CD4-positive, alpha-beta memory T cell (primary cell): ENCODE measurements around the gene EIF2S2. TPM values are rescaled to one million over a fixed set of nuclear protein-coding genes. Genes with fewer than 3 reads are reported as not detected.

Source experiments
- CTCF ChIA-PET: fragments of 350-600 bp; sonication (Branson Sonifier 250); formaldehyde crosslinking; loops from one replicate; lab custom pipeline; 2021; ENCODE audit warnings: inconsistent platforms; ENCODE audit not compliant: partially characterized antibody; lab: Charles Lee
- POLR2A ChIA-PET: fragments of 350-600 bp; sonication (Branson Sonifier 250); formaldehyde crosslinking; loops from one replicate; lab custom pipeline; 2021; ENCODE audit not compliant: partially characterized antibody; lab: Charles Lee
- DNase-seq, 5 donors: peaks; one replicate each; pipeline versions ENCODE4 v3.0.0 to v3.0.0-alpha.2; 2020 to 2022; ENCODE audit warnings: mixed read lengths in 1 of 5
- H3K27ac ChIP-seq: one replicate; pipeline ENCODE4 v1.7.0; 2013; ENCODE audit warnings: low read depth, low read length
- H3K27me3 ChIP-seq: 2 replicates; pipeline ENCODE4 v1.7.0; 2013; ENCODE audit warnings: mild to moderate bottlenecking, low read length, moderate library complexity; ENCODE audit not compliant: insufficient read depth
- H3K36me3 ChIP-seq: 2 replicates; pipeline ENCODE4 v1.7.0; 2013; ENCODE audit warnings: mild to moderate bottlenecking, low read length, moderate library complexity; ENCODE audit not compliant: insufficient read depth
- H3K4me1 ChIP-seq: 2 replicates; pipeline ENCODE4 v1.7.0; 2013; ENCODE audit warnings: mild to moderate bottlenecking, low read length, moderate library complexity; ENCODE audit not compliant: insufficient read depth
- H3K4me3 ChIP-seq, 2 donors: one replicate each; pipeline ENCODE4 v1.7.0; 2013; ENCODE audit warnings: low read length in 2 of 2, mild to moderate bottlenecking in 1 of 2
- H3K9me3 ChIP-seq, 2 donors: one replicate each; pipeline ENCODE4 v1.7.0; 2013; ENCODE audit warnings: low read length in 2 of 2, control low read depth in 1 of 2; ENCODE audit not compliant: control insufficient read depth in 1 of 2
- H3K27ac Mint-ChIP-seq, 7 donors: one replicate each; pipeline ENCODE4 v1.8.0; 2020 to 2021; ENCODE audit warnings: mixed read lengths in 7 of 7, mild to moderate bottlenecking in 6 of 7, inconsistent platforms in 3 of 7, moderate library complexity in 3 of 7
- H3K27me3 Mint-ChIP-seq, 2 donors: one replicate each; pipeline ENCODE4 v1.8.0; 2020 to 2021; ENCODE audit warnings: mixed read lengths in 2 of 2
- H3K36me3 Mint-ChIP-seq, 2 donors: one replicate each; pipeline ENCODE4 v1.8.0; 2020 to 2021; ENCODE audit warnings: mixed read lengths in 2 of 2, inconsistent platforms in 1 of 2, mild to moderate bottlenecking in 1 of 2
- H3K4me1 Mint-ChIP-seq, 4 donors: one replicate each; pipeline ENCODE4 v1.8.0; 2020 to 2021; ENCODE audit warnings: mixed read lengths in 4 of 4, mild to moderate bottlenecking in 1 of 4
- H3K4me3 Mint-ChIP-seq, 8 donors: one replicate each; pipeline ENCODE4 v1.8.0; 2020 to 2021; ENCODE audit warnings: mixed read lengths in 8 of 8, mild to moderate bottlenecking in 7 of 8, moderate library complexity in 6 of 8, inconsistent platforms in 3 of 8
- H3K9me3 Mint-ChIP-seq, 8 donors: one replicate each; pipeline ENCODE4 v1.8.0; 2020 to 2021; ENCODE audit warnings: mixed read lengths in 8 of 8, mild to moderate bottlenecking in 5 of 8, inconsistent platforms in 3 of 8, moderate library complexity in 1 of 8
- intact Hi-C: fragments of 100-400 bp; cut with micrococcal nuclease; formaldehyde crosslinking; loops from one replicate; pipeline ENCODE4 v1.15.1; 2023
- polyA plus RNA-seq, 2 donors: library from polyadenylated mRNA; unstranded; fragments of 300-500 nt; fragmentation: Illumina TruSeq; gene quantifications; one replicate each; pipeline ENCODE4 v1.2.3, GENCODE V29; 2021
- total RNA-seq, 2 experiments: library from RNA; stranded (reverse); gene quantifications; one replicate each; pipeline ENCODE4 v1.2.3, GENCODE V29; 2021

EIF2S2 gene
- total and polyA plus RNA-seq, 4 experiments from 2014 or later = 26.3 to 53.1 (median 43.1) TPM

- Mint-ChIP-seq H3K4me1 (peaks cover 13 to 28% (median 17%) of the 10 kb centered on the region in 4 donors), H3K36me3 (peaks cover 59 to 85% of the 10 kb centered on the region in 2 donors), H3K4me3 (no peak overlapping the region), H3K27me3 (no peaks in the 10 kb centered on the region), H3K27ac (peak overlapping the region in 3 of 7 donors; percentile 31 to 52 (median 46)), H3K9me3 (no peaks in the 10 kb centered on the region)
- POLR2A ChIA-PET = interaction anchor here (1.4 to 2.2 kb wide), 2 partner anchors 8 to 12 kb away, joined by 3 to 15 read pairs; partner anchors contain the start of gene EIF2S2
- H3K4me1 ChIP-seq = no peaks in the 10 kb centered on the region
- CTCF ChIA-PET = interaction anchor here (1.5 kb wide), 1 partner anchor 32 kb away, joined by 4 read pairs; no protein-coding TSS in a partner anchor
- H3K36me3 ChIP-seq = peaks cover 86% of the 10 kb centered on the region
- no peaks in the 10 kb centered on the region for H3K27me3 ChIP-seq
- H3K9me3 ChIP-seq = no peaks in the 10 kb centered on the region
- no peak for DNase-seq
- intact Hi-C loops = no loop called here
- H3K27ac ChIP-seq = no peak overlapping the region
- H3K4me3 ChIP-seq = no peak overlapping the region
Measured at GRCh38 chr20:34099675-34100074, 12.4 kb downstream of the EIF2S2 start.

GRCh38 chr20:34098570-34098969, 13.5 kb downstream of the EIF2S2 start:
- H3K4me3 ChIP-seq = no peak overlapping the region
- H3K4me1 ChIP-seq = no peaks in the 10 kb centered on the region
- H3K36me3 ChIP-seq = peaks cover 83% of the 10 kb centered on the region
- POLR2A ChIA-PET = no interaction called here
- intact Hi-C loops = no loop called here
- H3K27ac ChIP-seq = no peak overlapping the region
- no peaks in the 10 kb centered on the region for H3K27me3 ChIP-seq
- CTCF ChIA-PET = no interaction called here
- H3K4me3 Mint-ChIP-seq = no peak overlapping the region
- H3K27ac Mint-ChIP-seq = peak overlapping the region in 1 of 7 donors; percentile 46
- H3K4me1 Mint-ChIP-seq = peaks cover 8 to 23% (median 12%) of the 10 kb centered on the region in 4 donors
- no peaks in the 10 kb centered on the region for H3K9me3 Mint-ChIP-seq
- H3K9me3 ChIP-seq = no peaks in the 10 kb centered on the region
- H3K27me3 Mint-ChIP-seq = no peaks in the 10 kb centered on the region
- no peak for DNase-seq
- peaks cover 56 to 82% of the 10 kb centered on the region in 2 donors for H3K36me3 Mint-ChIP-seq

GRCh38 chr20:34096699-34097444, 15.2 kb downstream of the EIF2S2 start:
- peaks cover 79% of the 10 kb centered on the region for H3K36me3 ChIP-seq
- no peaks in the 10 kb centered on the region for H3K9me3 Mint-ChIP-seq
- H3K4me1 Mint-ChIP-seq = peaks cover 4 to 14% (median 9%) of the 10 kb centered on the region in 4 donors
- H3K27me3 Mint-ChIP-seq = no peaks in the 10 kb centered on the region
- H3K36me3 Mint-ChIP-seq = peaks cover 60 to 80% of the 10 kb centered on the region in 2 donors
- no peaks in the 10 kb centered on the region for H3K4me1 ChIP-seq
- H3K9me3 ChIP-seq = no peaks in the 10 kb centered on the region
- H3K4me3 ChIP-seq = no peak overlapping the region
- intact Hi-C loops = no loop called here
- H3K27me3 ChIP-seq = no peaks in the 10 kb centered on the region
- H3K4me3 Mint-ChIP-seq = no peak overlapping the region
- DNase-seq = no peak
- H3K27ac Mint-ChIP-seq = peak overlapping the region in 5 of 7 donors; percentile 38 to 77 (median 46)
- H3K27ac ChIP-seq = no peak overlapping the region
- POLR2A ChIA-PET = interaction anchor here (1.2 to 2.0 kb wide), 2 partner anchors 15 to 46 kb away, joined by 3 to 8 read pairs; partner anchors contain the start of gene EIF2S2
- CTCF ChIA-PET = interaction anchor here (2.4 kb wide), 1 partner anchor 28 kb away, joined by 11 read pairs; no protein-coding TSS in a partner anchor

- ChIA-PET POLR2A (interaction anchor here (2.0 kb wide), 1 partner anchor 16 kb away, joined by 8 read pairs; the partner anchor contains the start of gene EIF2S2), CTCF (interaction anchor here (2.4 kb wide), 1 partner anchor 27 kb away, joined by 11 read pairs; no protein-coding TSS in a partner anchor)
- no peaks in the 10 kb centered on the region for H3K27me3 ChIP-seq
- Mint-ChIP-seq H3K27ac (peak overlapping the region in 3 of 7 donors; percentile 35 to 47 (median 36)), H3K9me3 (no peaks in the 10 kb centered on the region), H3K27me3 (no peaks in the 10 kb centered on the region), H3K4me3 (no peak overlapping the region), H3K4me1 (peaks cover 4 to 13% (median 7%) of the 10 kb centered on the region in 4 donors), H3K36me3 (peaks cover 62 to 80% of the 10 kb centered on the region in 2 donors)
- peaks cover 76% of the 10 kb centered on the region for H3K36me3 ChIP-seq
- no peaks in the 10 kb centered on the region for H3K4me1 ChIP-seq
- intact Hi-C loops = no loop called here
- no peak overlapping the region for H3K4me3 ChIP-seq
- no peaks in the 10 kb centered on the region for H3K9me3 ChIP-seq
- no peak for DNase-seq
- H3K27ac ChIP-seq = no peak overlapping the region
Measured at GRCh38 chr20:34095825-34096224, 16.2 kb downstream of the EIF2S2 start.

- ChIA-PET POLR2A (interaction anchor here (3.7 kb wide), 1 partner anchor 18 kb away, joined by 14 read pairs; the partner anchor contains the start of gene EIF2S2), CTCF (interaction anchor here (1.3 kb wide), 1 partner anchor 160 kb away, joined by 3 read pairs; no protein-coding TSS in a partner anchor)
- no peaks in the 10 kb centered on the region for H3K27me3 Mint-ChIP-seq
- no peaks in the 10 kb centered on the region for H3K9me3 ChIP-seq
- peak overlapping the region in 3 of 7 donors; percentile 5 to 79 (median 69) for H3K27ac Mint-ChIP-seq
- H3K36me3 ChIP-seq = peaks cover 81% of the 10 kb centered on the region
- intact Hi-C loops = no loop called here
- no peaks in the 10 kb centered on the region for H3K4me1 ChIP-seq
- H3K27ac ChIP-seq = no peak overlapping the region
- peaks cover 54 to 83% of the 10 kb centered on the region in 2 donors for H3K36me3 Mint-ChIP-seq
- no peak overlapping the region for H3K4me3 Mint-ChIP-seq
- H3K4me3 ChIP-seq = no peak overlapping the region
- no peaks in the 10 kb centered on the region for H3K27me3 ChIP-seq
- no peak for DNase-seq
- no peaks in the 10 kb centered on the region for H3K9me3 Mint-ChIP-seq
- H3K4me1 Mint-ChIP-seq = peaks cover 0 to 6% (median 3%) of the 10 kb centered on the region in 4 donors
Measured at GRCh38 chr20:34093895-34094294, 18.1 kb downstream of the EIF2S2 start.

GRCh38 chr20:34091637-34092200, 20.3 kb downstream of the EIF2S2 start:
- H3K4me1 Mint-ChIP-seq = peaks cover 0 to 5% (median 3%) of the 10 kb centered on the region in 4 donors
- no peaks in the 10 kb centered on the region for H3K27me3 Mint-ChIP-seq
- ChIA-PET CTCF (no interaction called here), POLR2A (interaction anchor here (0.7 to 3.7 kb wide), 4 partner anchors 9 to 20 kb away, joined by 3 to 14 read pairs (median 4); partner anchors contain the start of gene EIF2S2)
- Histone ChIP-seq H3K4me3 (no peak overlapping the region), H3K27me3 (no peaks in the 10 kb centered on the region), H3K9me3 (no peaks in the 10 kb centered on the region), H3K36me3 (peaks cover 75% of the 10 kb centered on the region), H3K27ac (no peak overlapping the region), H3K4me1 (no peaks in the 10 kb centered on the region)
- peaks cover 51 to 83% of the 10 kb centered on the region in 2 donors for H3K36me3 Mint-ChIP-seq
- no peaks in the 10 kb centered on the region for H3K9me3 Mint-ChIP-seq
- no peak overlapping the region for H3K4me3 Mint-ChIP-seq
- H3K27ac Mint-ChIP-seq = no peak overlapping the region
- intact Hi-C loops = no loop called here
- no peak for DNase-seq

GRCh38 chr20:34090645-34091044, 21.4 kb downstream of the EIF2S2 start:
- no peaks in the 10 kb centered on the region for H3K9me3 Mint-ChIP-seq
- H3K27me3 ChIP-seq = no peaks in the 10 kb centered on the region
- ChIA-PET POLR2A (no interaction called here), CTCF (no interaction called here)
- H3K4me3 ChIP-seq = no peak overlapping the region
- H3K36me3 Mint-ChIP-seq = peaks cover 41 to 82% of the 10 kb centered on the region in 2 donors
- H3K4me1 Mint-ChIP-seq = peaks cover 3 to 7% (median 6%) of the 10 kb centered on the region in 4 donors
- no peaks in the 10 kb centered on the region for H3K9me3 ChIP-seq
- H3K27me3 Mint-ChIP-seq = no peaks in the 10 kb centered on the region
- no peak overlapping the region for H3K27ac ChIP-seq
- H3K36me3 ChIP-seq = peaks cover 71% of the 10 kb centered on the region
- peaks cover 5% of the 10 kb centered on the region for H3K4me1 ChIP-seq
- DNase-seq = no peak
- intact Hi-C loops = no loop called here
- H3K27ac Mint-ChIP-seq = peak overlapping the region in 3 of 7 donors; percentile 65 to 93 (median 75)
- no peak overlapping the region for H3K4me3 Mint-ChIP-seq
